ENCODE measurements around the gene PRRC2B. TPM values are rescaled to one million over a fixed set of nuclear protein-coding genes. Genes with fewer than 3 reads are reported as not detected.
"Not testable (repeated sequence)": the region's sequence is repeated elsewhere in the genome, so short reads cannot be mapped to it uniquely, and the experiment has no call there.

Gene PRRC2B
- total and polyA plus RNA-seq, 10 donors, result 23.3 to 235 (median 180) TPM

GRCh38 chr9:131545786-131546335, 152.0 kb downstream of the PRRC2B start:
- no peak for DNase-seq
- Histone ChIP-seq H3K9me3 (peaks cover 8 to 46% (median 27%) of the 10 kb centered on the region in 8 donors), H3K4me3 (peak overlapping the region in 2 of 8 donors; percentile 13 to 54), H3K36me3 (no peaks in the 10 kb centered on the region), H3K4me1 (peaks cover 0 to 20% (median 13%) of the 10 kb centered on the region in 6 donors), H3K27ac (no peak overlapping the region), H3K27me3 (replicated peaks in 1 of 7) (peaks cover 0 to 61% (median 29%) of the 10 kb centered on the region in 7 donors)
- TF ChIP-seq CTCF (IDR thresholded peaks at IDR 0.05 in 8 of 11, conservative IDR thresholded peaks at IDR 0.05 in 3 of 11), result no peak
- no peak for TF ChIP-seq POLR2A (IDR thresholded peaks at IDR 0.05)
- TF ChIP-seq POLR2AphosphoS5 (IDR thresholded peaks at IDR 0.05), result no peak
- intact Hi-C loops (cut with DNase I; ENCODE audit: low total_unique reads), result no loop called here
- WGBS, 5 donors, result 4 to 11% (median 7%) methylated on average over 16 to 30 of the region's 30 CpGs

- Histone ChIP-seq H3K27me3 (replicated peaks in 1 of 7) (peaks cover 0 to 61% (median 29%) of the 10 kb centered on the region in 7 donors), H3K9me3 (peaks cover 8 to 46% (median 27%) of the 10 kb centered on the region in 8 donors), H3K27ac (no peak overlapping the region), H3K4me3 (peak overlapping the region in 3 of 8 donors; percentile 7 to 54 (median 13)), H3K4me1 (peaks cover 0 to 20% (median 13%) of the 10 kb centered on the region in 6 donors), H3K36me3 (no peaks in the 10 kb centered on the region)
- TF ChIP-seq POLR2A (IDR thresholded peaks at IDR 0.05), result no peak
- TF ChIP-seq CTCF (IDR thresholded peaks at IDR 0.05 in 8 of 11, conservative IDR thresholded peaks at IDR 0.05 in 3 of 11), result no peak
- TF ChIP-seq POLR2AphosphoS5 (IDR thresholded peaks at IDR 0.05), result no peak
- WGBS, 5 donors, result 4 to 12% (median 6%) methylated on average over 21 to 49 of the region's 49 CpGs
- intact Hi-C loops (cut with DNase I; ENCODE audit: low total_unique reads), result no loop called here
- DNase-seq, result no peak
These were observed 152.6 kb downstream of the PRRC2B start for GRCh38 chr9:131546336-131547084.

GRCh38 chr9:131549186-131549585, 155.3 kb downstream of the PRRC2B start:
- peaks cover 0 to 21% (median 4%) of the 10 kb centered on the region in 8 donors for H3K9me3 ChIP-seq
- 87 to 95% (median 90%) methylated on average over 10 of the region's 10 CpGs for WGBS, 5 donors
- intact Hi-C loops (cut with DNase I; ENCODE audit: low total_unique reads); DNase-seq; H3K36me3 ChIP-seq; H3K27ac ChIP-seq; H3K4me3 ChIP-seq: not testable (repeated sequence)
- H3K27me3 ChIP-seq (replicated peaks in 1 of 7), result peaks cover 0 to 76% (median 37%) of the 10 kb centered on the region in 7 donors
- H3K4me1 ChIP-seq, result peaks cover 0 to 20% (median 13%) of the 10 kb centered on the region in 6 donors

Small RNAs within 50 kb of the gene (small RNA-seq; reads per million reads assigned to genes)
- gene SNORD62A (0 to 0.17 (median 0) reads per million in 4 donors), gene SNORD62B (0.23 to 2.2 (median 0.73) reads per million in 4 donors)

Other genes starting within 250 kb of the PRRC2B start
- gene FAM78A, start 117.6 kb upstream of the PRRC2B start, total RNA-seq, result 10 to 100 TPM; 23.3 to 40.3 (median 32.3) TPM
- 10 to 100 TPM; 17.0 to 26.1 (median 17.4) TPM for gene FAM78A, start 117.6 kb upstream of the PRRC2B start, polyA plus RNA-seq
- 1 to 10 TPM; 2.3 to 3.8 (median 3.1) TPM for gene PLPP7, start 104.4 kb upstream of the PRRC2B start, total RNA-seq
- gene PLPP7, start 104.4 kb upstream of the PRRC2B start, polyA plus RNA-seq, result 1 to 10 TPM; 1.1 to 2.1 (median 1.3) TPM
- 10 to 100 TPM; 24.5 to 45.8 (median 30.0) TPM for gene POMT1, start 108.8 kb downstream of the PRRC2B start, total RNA-seq
- 10 to 100 TPM; 20.4 to 66.5 (median 47.5) TPM for gene POMT1, start 108.8 kb downstream of the PRRC2B start, polyA plus RNA-seq
- gene UCK1, start 137.2 kb downstream of the PRRC2B start, total RNA-seq, result 10 to 100 TPM; 20.3 to 32.9 (median 25.0) TPM
- 10 to 100 TPM; 21.1 to 24.2 (median 21.5) TPM for gene UCK1, start 137.2 kb downstream of the PRRC2B start, polyA plus RNA-seq
- gene PRRT1B, start 151.4 kb downstream of the PRRC2B start, total RNA-seq, result not detected
- not detected for gene PRRT1B, start 151.4 kb downstream of the PRRC2B start, polyA plus RNA-seq

Measured in spleen (tissue), 11 donors.